RWPE1 (cell line): ENCODE data around the gene OBP2A.

Experiments used
- CTCF ChIA-PET: fragments of 350-600 bp; sonication (Branson Sonifier 250); formaldehyde crosslinking; extraction: SDS; loops from one replicate; lab custom pipeline; 2021; lab: Yijun Ruan, JAX
- POLR2A ChIA-PET: fragments of 400-600 bp; formaldehyde crosslinking; extraction: SDS; loops from one replicate; lab custom pipeline; 2020; ENCODE audit warnings: antibody characterized with exemption; ENCODE audit not compliant: low non-redundant PET; lab: Yijun Ruan, JAX
- DNase-seq: peaks from one replicate; pipeline ENCODE4 v3.0.0; 2012; ENCODE audit warnings: low spot score
- H3K27ac ChIP-seq: fragments of 450-650 bp; 2 replicates; pipeline ENCODE4 v1.5.1; 2017
- CTCF ChIP-seq: fragments of 450-650 bp; conservative IDR thresholded peaks from 2 replicates; pipeline ENCODE4 v1.5.1; 2017; ENCODE audit warnings: low read depth, mild to moderate bottlenecking

OBP2A gene

GRCh38 chr9:135591506-135592330 lies 45.8 kb downstream of the OBP2A start:
- TF ChIP-seq CTCF, result no peak
- no peak overlapping the region for H3K27ac ChIP-seq
- CTCF ChIA-PET, result interaction anchor here (0.6 kb wide), 1 partner anchor 26 kb away, joined by 4 read pairs; no protein-coding TSS in a partner anchor
- POLR2A ChIA-PET, result no interaction called here
- no peak for DNase-seq

GRCh38 chr9:135592331-135592590 lies 46.3 kb downstream of the OBP2A start:
- TF ChIP-seq CTCF, result no peak
- ChIA-PET CTCF (interaction anchor here (0.6 kb wide), 1 partner anchor 26 kb away, joined by 4 read pairs; no protein-coding TSS in a partner anchor), POLR2A (no interaction called here)
- no peak overlapping the region for H3K27ac ChIP-seq
- DNase-seq, result no peak

- POLR2A ChIA-PET, result no interaction called here
- TF ChIP-seq CTCF, result no peak
Measured at GRCh38 chr9:135592625-135593024, 46.7 kb downstream of the OBP2A start.

GRCh38 chr9:135596211-135596610 lies 50.3 kb downstream of the OBP2A start:
- ChIA-PET CTCF (no interaction called here), POLR2A (no interaction called here)
- DNase-seq, result no peak
- H3K27ac ChIP-seq, result no peak overlapping the region
- TF ChIP-seq CTCF, result no peak

More at GRCh38 chr9:135592625-135593024, 46.7 kb downstream of the OBP2A start:
- H3K27ac ChIP-seq, result no peak overlapping the region
- CTCF ChIA-PET, result interaction anchor here (0.6 to 1.2 kb wide), 2 partner anchors 11 to 27 kb away, joined by 4 to 5 read pairs; no protein-coding TSS in a partner anchor
- DNase-seq, result no peak
